ENCODE results near the gene MAP3K8.

MAP3K8 gene

GRCh38 chr10:30491204-30491915 is 57.4 kb downstream of the MAP3K8 start:
- H3K36me3 ChIP-seq (ENCODE audit: insufficient read depth, low read length), result no peaks in the 10 kb centered on the region
- H2AFZ ChIP-seq (ENCODE audit: low read depth, low read length), result no peak overlapping the region
- H3K4me3 ChIP-seq (ENCODE audit: low read length), result no peak overlapping the region
- peaks cover 4% of the 10 kb centered on the region for H3K4me1 ChIP-seq (ENCODE audit: insufficient read depth, low read length)
- H3K9me3 ChIP-seq (ENCODE audit: low read length), result no peaks in the 10 kb centered on the region
- peaks cover 4% of the 10 kb centered on the region for H3K27me3 ChIP-seq (ENCODE audit: insufficient read depth, low read length)

GRCh38 chr10:30491916-30492515 is 58.0 kb downstream of the MAP3K8 start:
- Histone ChIP-seq H3K4me3 (ENCODE audit: low read length) (no peak overlapping the region), H3K4me1 (ENCODE audit: insufficient read depth, low read length) (peaks cover 4% of the 10 kb centered on the region), H3K27me3 (ENCODE audit: insufficient read depth, low read length) (peaks cover 4% of the 10 kb centered on the region)

GRCh38 chr10:30493609-30494530 is 59.9 kb downstream of the MAP3K8 start:
- Histone ChIP-seq H3K4me1 (ENCODE audit: insufficient read depth, low read length) (peaks cover 4% of the 10 kb centered on the region), H2AFZ (ENCODE audit: low read depth, low read length) (no peak overlapping the region), H3K9me3 (ENCODE audit: low read length) (no peaks in the 10 kb centered on the region), H3K27me3 (ENCODE audit: insufficient read depth, low read length) (peaks cover 4% of the 10 kb centered on the region), H3K36me3 (ENCODE audit: insufficient read depth, low read length) (no peaks in the 10 kb centered on the region), H3K4me3 (ENCODE audit: low read length) (no peak overlapping the region)

More at GRCh38 chr10:30491916-30492515, 58.0 kb downstream of the MAP3K8 start:
- no peaks in the 10 kb centered on the region for H3K36me3 ChIP-seq (ENCODE audit: insufficient read depth, low read length)
- no peak overlapping the region for H2AFZ ChIP-seq (ENCODE audit: low read depth, low read length)
- H3K9me3 ChIP-seq (ENCODE audit: low read length), result no peaks in the 10 kb centered on the region

DNA sequence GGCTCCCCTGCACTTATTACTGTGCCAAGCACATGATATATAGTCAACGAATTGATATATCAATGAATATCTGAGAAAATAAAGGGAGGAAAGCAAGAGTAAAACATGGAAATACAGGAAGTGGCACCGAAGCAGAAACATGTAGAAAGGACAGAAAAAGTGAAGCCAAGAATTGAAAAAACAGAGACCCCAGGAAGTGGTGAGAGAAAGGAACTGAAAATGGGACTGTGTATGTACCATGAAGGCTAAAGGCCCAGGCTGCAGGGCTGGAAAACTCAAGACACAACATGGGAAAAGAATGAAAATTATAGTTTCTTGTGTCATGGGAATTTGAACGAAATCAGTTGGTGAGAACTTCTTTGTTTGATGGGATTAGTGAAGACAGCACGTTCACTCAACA is 60.6 kb downstream of the MAP3K8 start:
- no peak overlapping the region for H3K4me3 ChIP-seq (ENCODE audit: low read length)
- H3K27me3 ChIP-seq (ENCODE audit: insufficient read depth, low read length), result peaks cover 4% of the 10 kb centered on the region
- no peaks in the 10 kb centered on the region for H3K9me3 ChIP-seq (ENCODE audit: low read length)
- no peak overlapping the region for H2AFZ ChIP-seq (ENCODE audit: low read depth, low read length)
- no peaks in the 10 kb centered on the region for H3K36me3 ChIP-seq (ENCODE audit: insufficient read depth, low read length)
- H3K4me1 ChIP-seq (ENCODE audit: insufficient read depth, low read length), result peaks cover under 1% of the 10 kb centered on the region

- no peaks in the 10 kb centered on the region for H3K4me1 ChIP-seq (ENCODE audit: insufficient read depth, low read length)
- no peak overlapping the region for H3K4me3 ChIP-seq (ENCODE audit: low read length)
- no peaks in the 10 kb centered on the region for H3K9me3 ChIP-seq (ENCODE audit: low read length)
- H2AFZ ChIP-seq (ENCODE audit: low read depth, low read length), result no peak overlapping the region
- peaks cover 4% of the 10 kb centered on the region for H3K27me3 ChIP-seq (ENCODE audit: insufficient read depth, low read length)
- no peaks in the 10 kb centered on the region for H3K36me3 ChIP-seq (ENCODE audit: insufficient read depth, low read length)
These were observed 61.7 kb downstream of the MAP3K8 start for GRCh38 chr10:30495687-30496086.

- no peak overlapping the region for H3K4me3 ChIP-seq (ENCODE audit: low read length)
- no peaks in the 10 kb centered on the region for H3K36me3 ChIP-seq (ENCODE audit: insufficient read depth, low read length)
- H3K27me3 ChIP-seq (ENCODE audit: insufficient read depth, low read length), result peaks cover 5% of the 10 kb centered on the region
- no peak overlapping the region for H2AFZ ChIP-seq (ENCODE audit: low read depth, low read length)
- no peaks in the 10 kb centered on the region for H3K4me1 ChIP-seq (ENCODE audit: insufficient read depth, low read length)
- no peaks in the 10 kb centered on the region for H3K9me3 ChIP-seq (ENCODE audit: low read length)
These were observed 65.8 kb downstream of the MAP3K8 start for GRCh38 chr10:30499816-30500215.

- Histone ChIP-seq H3K4me1 (ENCODE audit: insufficient read depth, low read length) (no peaks in the 10 kb centered on the region), H3K9me3 (ENCODE audit: low read length) (no peaks in the 10 kb centered on the region), H3K4me3 (ENCODE audit: low read length) (no peak overlapping the region), H3K27me3 (ENCODE audit: insufficient read depth, low read length) (peaks cover 5% of the 10 kb centered on the region), H2AFZ (ENCODE audit: low read depth, low read length) (no peak overlapping the region), H3K36me3 (ENCODE audit: insufficient read depth, low read length) (no peaks in the 10 kb centered on the region)
These were observed 66.5 kb downstream of the MAP3K8 start for GRCh38 chr10:30500534-30500933.

- H3K27me3 ChIP-seq (ENCODE audit: insufficient read depth, low read length), result peaks cover 5% of the 10 kb centered on the region
- no peak overlapping the region for H3K4me3 ChIP-seq (ENCODE audit: low read length)
- no peak overlapping the region for H2AFZ ChIP-seq (ENCODE audit: low read depth, low read length)
- no peaks in the 10 kb centered on the region for H3K9me3 ChIP-seq (ENCODE audit: low read length)
- H3K4me1 ChIP-seq (ENCODE audit: insufficient read depth, low read length), result no peaks in the 10 kb centered on the region
- H3K36me3 ChIP-seq (ENCODE audit: insufficient read depth, low read length), result no peaks in the 10 kb centered on the region
These were observed 67.0 kb downstream of the MAP3K8 start for GRCh38 chr10:30500963-30501504.

- no peak overlapping the region for H2AFZ ChIP-seq (ENCODE audit: low read depth, low read length)
- no peaks in the 10 kb centered on the region for H3K4me1 ChIP-seq (ENCODE audit: insufficient read depth, low read length)
- H3K27me3 ChIP-seq (ENCODE audit: insufficient read depth, low read length), result peaks cover 5% of the 10 kb centered on the region
These were observed 68.5 kb downstream of the MAP3K8 start for GRCh38 chr10:30502266-30503060.

DNA sequence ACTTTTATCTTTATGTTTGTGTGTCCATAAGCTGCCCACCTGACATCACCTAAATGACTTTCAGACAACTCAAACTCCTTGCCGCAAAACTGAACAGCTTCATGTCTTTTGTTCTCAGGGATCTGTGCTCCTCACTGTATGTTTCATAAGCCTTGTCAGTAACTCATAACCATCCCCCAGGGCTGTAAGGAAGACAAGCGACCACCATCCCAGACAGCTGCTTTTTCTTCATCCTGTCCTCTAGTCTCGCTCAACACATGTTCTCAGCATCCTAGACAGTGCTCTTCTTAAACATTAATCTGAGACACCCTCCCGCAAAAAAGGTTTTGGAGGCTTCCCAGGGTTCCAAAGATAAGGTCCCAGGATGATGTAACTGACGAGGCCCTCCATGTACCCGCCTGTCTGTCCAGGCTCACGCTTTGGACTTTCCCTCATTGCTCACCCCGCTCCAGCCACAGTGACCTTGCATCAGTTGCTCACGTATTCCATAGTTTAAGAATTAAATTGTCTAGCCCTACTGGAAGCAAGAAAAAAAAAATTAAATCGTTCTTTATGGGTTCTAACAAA is 69.8 kb downstream of the MAP3K8 start:
- Histone ChIP-seq H3K9me3 (ENCODE audit: low read length) (no peaks in the 10 kb centered on the region), H3K36me3 (ENCODE audit: insufficient read depth, low read length) (no peaks in the 10 kb centered on the region), H3K27me3 (ENCODE audit: insufficient read depth, low read length) (peaks cover 8% of the 10 kb centered on the region), H3K4me3 (ENCODE audit: low read length) (no peak overlapping the region), H2AFZ (ENCODE audit: low read depth, low read length) (no peak overlapping the region), H3K4me1 (ENCODE audit: insufficient read depth, low read length) (no peaks in the 10 kb centered on the region)

More at GRCh38 chr10:30502266-30503060, 68.5 kb downstream of the MAP3K8 start:
- H3K36me3 ChIP-seq (ENCODE audit: insufficient read depth, low read length), result no peaks in the 10 kb centered on the region
- H3K9me3 ChIP-seq (ENCODE audit: low read length), result no peaks in the 10 kb centered on the region
- no peak overlapping the region for H3K4me3 ChIP-seq (ENCODE audit: low read length)

DNA sequence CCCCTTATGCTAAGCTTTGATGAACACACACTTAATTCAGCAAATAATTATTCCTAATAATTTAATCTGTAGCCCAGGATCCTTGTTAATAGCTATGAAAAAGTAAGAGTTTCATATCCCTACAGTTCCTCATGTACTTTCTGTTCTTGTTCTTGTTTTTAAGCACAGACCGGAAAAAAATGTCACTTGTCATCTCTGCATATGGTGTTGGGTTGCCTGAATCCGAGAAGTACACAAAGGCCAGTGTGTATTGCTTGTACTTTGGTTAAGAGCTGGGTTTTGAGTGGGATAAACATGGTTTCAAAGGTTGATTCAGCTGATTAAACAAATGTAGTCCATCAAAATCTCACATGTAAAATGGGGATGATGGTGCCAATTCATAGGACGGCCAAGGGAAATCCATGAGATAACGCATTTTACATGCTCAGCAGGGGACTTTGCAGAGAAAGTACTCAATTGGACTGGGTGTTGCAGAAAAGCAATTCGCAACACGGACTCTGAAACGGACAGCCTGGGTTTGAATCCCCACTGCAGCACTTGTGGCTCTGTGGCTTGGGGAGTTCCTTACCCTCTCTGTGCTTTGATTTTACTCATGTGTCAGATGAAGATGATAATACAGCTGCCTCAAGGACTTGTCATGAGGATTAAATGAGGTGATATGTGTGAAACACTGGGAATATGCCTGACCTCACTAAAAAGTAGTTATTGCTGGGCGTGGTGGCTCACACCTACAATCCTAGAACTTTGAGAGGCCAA is 71.7 kb downstream of the MAP3K8 start:
- Histone ChIP-seq H3K4me1 (ENCODE audit: insufficient read depth, low read length) (no peaks in the 10 kb centered on the region), H3K27me3 (ENCODE audit: insufficient read depth, low read length) (peaks cover 8% of the 10 kb centered on the region), H3K4me3 (ENCODE audit: low read length) (no peak overlapping the region), H3K36me3 (ENCODE audit: insufficient read depth, low read length) (no peaks in the 10 kb centered on the region), H3K9me3 (ENCODE audit: low read length) (no peaks in the 10 kb centered on the region), H2AFZ (ENCODE audit: low read depth, low read length) (no peak overlapping the region)

Data from neuron (in vitro differentiated cells).